Measurements from ENCODE around the gene MSRB1. TPM values are rescaled to one million over a fixed set of nuclear protein-coding genes. Genes with fewer than 3 reads are reported as not detected.

MSRB1 gene
- total and polyA plus RNA-seq, 9 of the 15 experiments (the other 6 are each of a cell fraction or from before 2014, with no cell fraction given) = 5.4 to 33.7 (median 25.7) TPM

DNA sequence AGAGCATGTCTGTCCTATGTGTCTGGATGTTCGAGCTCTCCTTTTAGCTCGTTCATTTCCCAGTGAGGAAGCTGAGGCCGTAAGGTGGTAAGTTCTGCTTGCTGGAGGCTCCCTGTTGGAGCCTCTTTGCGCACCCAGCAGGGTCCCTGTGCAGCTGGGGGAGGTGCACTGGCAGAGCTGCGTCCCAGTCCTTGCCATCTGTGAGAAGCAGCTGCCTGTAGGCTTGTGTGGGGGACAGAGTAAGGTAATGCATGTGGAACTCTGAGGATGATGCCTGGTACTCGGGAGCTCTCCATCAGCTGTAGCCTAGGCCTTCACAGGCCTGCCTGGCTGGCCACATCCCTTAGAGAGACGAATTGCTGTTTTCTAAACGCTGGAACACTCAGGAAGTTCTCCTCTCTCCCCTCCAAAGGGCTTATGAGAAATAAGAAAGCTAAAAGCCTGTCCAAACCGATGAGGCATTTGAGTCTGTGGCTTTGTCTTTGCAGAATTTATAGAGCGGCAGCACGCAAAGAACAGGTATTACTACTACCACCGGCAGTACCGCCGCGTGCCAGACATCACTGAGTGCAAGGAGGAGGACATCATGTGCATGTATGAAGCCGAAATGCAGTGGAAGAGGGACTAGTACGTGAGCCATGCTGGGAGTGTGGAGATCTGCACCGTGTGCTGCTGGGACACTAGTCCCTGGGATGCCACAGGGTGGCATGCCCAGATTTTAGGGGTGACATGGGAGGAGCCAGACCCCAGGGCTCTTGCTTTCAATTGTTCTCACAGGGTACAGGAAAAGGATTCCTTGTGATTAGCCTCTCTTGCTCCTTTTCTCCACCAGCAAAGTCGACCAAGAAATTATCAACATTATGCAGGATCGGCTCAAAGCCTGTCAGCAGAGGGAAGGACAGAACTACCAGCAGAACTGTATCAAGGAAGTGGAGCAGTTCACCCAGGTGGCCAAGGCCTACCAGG, 17.9 kb upstream of the MSRB1 start (continued):
- TF ChIP-seq, protein P1, sequence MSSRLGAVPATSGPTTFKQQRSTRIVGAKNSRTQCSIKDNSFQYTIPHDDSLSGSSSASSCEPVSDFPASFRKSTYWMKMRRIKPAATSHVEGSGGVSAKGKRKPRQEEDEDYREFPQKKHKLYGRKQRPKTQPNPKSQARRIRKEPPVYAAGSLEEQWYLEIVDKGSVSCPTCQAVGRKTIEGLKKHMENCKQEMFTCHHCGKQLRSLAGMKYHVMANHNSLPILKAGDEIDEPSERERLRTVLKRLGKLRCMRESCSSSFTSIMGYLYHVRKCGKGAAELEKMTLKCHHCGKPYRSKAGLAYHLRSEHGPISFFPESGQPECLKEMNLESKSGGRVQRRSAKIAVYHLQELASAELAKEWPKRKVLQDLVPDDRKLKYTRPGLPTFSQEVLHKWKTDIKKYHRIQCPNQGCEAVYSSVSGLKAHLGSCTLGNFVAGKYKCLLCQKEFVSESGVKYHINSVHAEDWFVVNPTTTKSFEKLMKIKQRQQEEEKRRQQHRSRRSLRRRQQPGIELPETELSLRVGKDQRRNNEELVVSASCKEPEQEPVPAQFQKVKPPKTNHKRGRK (tag; IDR thresholded peaks at IDR 0.05) = no peak
- TF ChIP-seq ZNF24 (IDR thresholded peaks at IDR 0.05) (no peak), TCF7 (IDR thresholded peaks at IDR 0.05; ENCODE audit: borderline replicate concordance) (no peak), CTBP1 (IDR thresholded peaks at IDR 0.05; ENCODE audit: borderline replicate concordance) (no peak), ZNF766 (CRISPR knock-in tag; conservative IDR thresholded peaks at IDR 0.05) (no peak), ZNF41 (CRISPR knock-in tag; conservative IDR thresholded peaks at IDR 0.05) (no peak), SPI1 (IDR thresholded peaks at IDR 0.05; ENCODE audit: borderline replicate concordance, low read depth, low read length) (no peak), ZNF311 (CRISPR knock-in tag; IDR thresholded peaks at IDR 0.05) (no peak), IRF2 (CRISPR knock-in tag; IDR thresholded peaks at IDR 0.05) (no peak), NFXL1 (CRISPR knock-in tag; IDR thresholded peaks at IDR 0.05) (peak; percentile 71; the same call in 1 of the 2 replicates), POLR2A (conservative IDR thresholded peaks at IDR 0.05) (peak; percentile 97), BRCA1 (IDR thresholded peaks at IDR 0.05) (no peak), BRCA1 (CRISPR knock-in tag; IDR thresholded peaks at IDR 0.05) (0 out of 2 replicates have a peak, but pooled peaks have one; percentile 47), MTA2 (IDR thresholded peaks at IDR 0.05; ENCODE audit: low read depth) (no peak), SIX5 (IDR thresholded peaks at IDR 0.05; ENCODE audit: borderline replicate concordance in 1 of 2, insufficient read depth in 1 of 2, low read depth in 1 of 2, low read length in 2 of 2) (no peak), ZNF146 (CRISPR knock-in tag; IDR thresholded peaks at IDR 0.05; ENCODE audit: unreplicated experiment) (no peak), NONO (IDR thresholded peaks at IDR 0.05; ENCODE audit: low read depth in 2 of 2, low read length in 1 of 2) (no peak)
- TF ChIP-seq, protein P2, sequence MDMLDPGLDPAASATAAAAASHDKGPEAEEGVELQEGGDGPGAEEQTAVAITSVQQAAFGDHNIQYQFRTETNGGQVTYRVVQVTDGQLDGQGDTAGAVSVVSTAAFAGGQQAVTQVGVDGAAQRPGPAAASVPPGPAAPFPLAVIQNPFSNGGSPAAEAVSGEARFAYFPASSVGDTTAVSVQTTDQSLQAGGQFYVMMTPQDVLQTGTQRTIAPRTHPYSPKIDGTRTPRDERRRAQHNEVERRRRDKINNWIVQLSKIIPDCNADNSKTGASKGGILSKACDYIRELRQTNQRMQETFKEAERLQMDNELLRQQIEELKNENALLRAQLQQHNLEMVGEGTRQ (CRISPR knock-in tag; IDR thresholded peaks at IDR 0.05) = no peak
- TF ChIP-seq, protein P3, sequence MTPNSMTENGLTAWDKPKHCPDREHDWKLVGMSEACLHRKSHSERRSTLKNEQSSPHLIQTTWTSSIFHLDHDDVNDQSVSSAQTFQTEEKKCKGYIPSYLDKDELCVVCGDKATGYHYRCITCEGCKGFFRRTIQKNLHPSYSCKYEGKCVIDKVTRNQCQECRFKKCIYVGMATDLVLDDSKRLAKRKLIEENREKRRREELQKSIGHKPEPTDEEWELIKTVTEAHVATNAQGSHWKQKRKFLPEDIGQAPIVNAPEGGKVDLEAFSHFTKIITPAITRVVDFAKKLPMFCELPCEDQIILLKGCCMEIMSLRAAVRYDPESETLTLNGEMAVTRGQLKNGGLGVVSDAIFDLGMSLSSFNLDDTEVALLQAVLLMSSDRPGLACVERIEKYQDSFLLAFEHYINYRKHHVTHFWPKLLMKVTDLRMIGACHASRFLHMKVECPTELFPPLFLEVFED (CRISPR knock-in tag; conservative IDR thresholded peaks at IDR 0.05) = peak; percentile 97
- TF ChIP-seq, protein P4, sequence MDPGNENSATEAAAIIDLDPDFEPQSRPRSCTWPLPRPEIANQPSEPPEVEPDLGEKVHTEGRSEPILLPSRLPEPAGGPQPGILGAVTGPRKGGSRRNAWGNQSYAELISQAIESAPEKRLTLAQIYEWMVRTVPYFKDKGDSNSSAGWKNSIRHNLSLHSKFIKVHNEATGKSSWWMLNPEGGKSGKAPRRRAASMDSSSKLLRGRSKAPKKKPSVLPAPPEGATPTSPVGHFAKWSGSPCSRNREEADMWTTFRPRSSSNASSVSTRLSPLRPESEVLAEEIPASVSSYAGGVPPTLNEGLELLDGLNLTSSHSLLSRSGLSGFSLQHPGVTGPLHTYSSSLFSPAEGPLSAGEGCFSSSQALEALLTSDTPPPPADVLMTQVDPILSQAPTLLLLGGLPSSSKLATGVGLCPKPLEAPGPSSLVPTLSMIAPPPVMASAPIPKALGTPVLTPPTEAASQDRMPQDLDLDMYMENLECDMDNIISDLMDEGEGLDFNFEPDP (CRISPR knock-in tag; IDR thresholded peaks at IDR 0.05) = 0 out of 2 replicates have a peak, but pooled peaks have one; percentile 54
